Measurements from ENCODE around the gene HPN. TPM values are rescaled to one million over a fixed set of nuclear protein-coding genes. Genes with fewer than 3 reads are reported as not detected.

Gene HPN
- total and polyA plus RNA-seq, 2 of the 13 experiments (the other 11 are each of a cell fraction or from before 2014, with no cell fraction given), result 46.7 to 261 TPM

DNA sequence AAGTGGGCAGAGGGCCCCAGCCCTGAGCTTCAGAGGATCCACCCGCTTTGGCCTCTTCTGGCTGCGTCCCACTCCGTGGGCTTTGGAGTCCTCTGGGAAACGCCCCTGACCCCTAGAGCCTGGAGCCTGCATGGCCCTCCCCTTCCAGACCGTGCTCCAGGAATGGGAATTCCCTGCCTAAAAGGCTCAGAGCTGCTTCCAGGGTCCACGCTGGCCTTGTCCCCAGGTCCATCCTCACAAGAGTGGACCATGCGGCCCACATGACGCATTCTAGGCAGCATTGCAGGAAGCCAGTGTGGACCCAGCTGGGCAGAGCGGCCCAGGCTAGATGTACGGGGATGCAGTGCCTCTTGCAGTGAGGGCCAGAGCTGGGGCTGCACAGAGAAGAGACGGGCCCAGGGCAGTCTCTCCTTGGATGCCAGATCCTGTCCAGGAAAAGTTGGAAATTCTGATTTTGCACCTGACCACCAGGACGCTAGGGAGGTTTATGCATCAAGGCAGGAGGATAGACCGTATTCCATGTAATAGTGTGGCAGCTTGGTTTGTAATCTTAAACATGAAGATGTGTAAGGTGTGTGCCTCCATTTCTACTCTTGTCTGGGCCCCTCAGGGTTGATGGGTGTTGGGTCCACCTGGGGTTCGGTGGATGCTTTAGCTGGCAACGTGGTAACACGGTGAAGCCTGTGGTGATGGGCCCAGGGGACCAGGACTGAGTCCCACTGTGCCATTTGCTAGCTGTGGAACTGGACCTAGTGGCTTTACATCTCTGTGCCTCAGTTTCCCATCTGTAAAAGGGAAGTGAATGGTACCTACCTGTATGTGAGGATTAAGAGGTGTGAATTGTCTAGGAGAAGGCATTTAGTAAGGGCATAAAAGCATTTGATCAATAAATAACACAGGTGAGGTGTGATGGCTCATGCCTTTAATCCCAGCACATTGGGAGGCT is 59.3 kb downstream of the HPN start (continued):
- TF ChIP-seq ZNF292 (CRISPR knock-in tag; IDR thresholded peaks at IDR 0.05; ENCODE audit: borderline replicate concordance, low read depth), result peak; percentile 29; the same call in 1 of the 2 replicates
- no peak for TF ChIP-seq CENPX (CRISPR knock-in tag; IDR thresholded peaks at IDR 0.05)
- TF ChIP-seq, protein P1, sequence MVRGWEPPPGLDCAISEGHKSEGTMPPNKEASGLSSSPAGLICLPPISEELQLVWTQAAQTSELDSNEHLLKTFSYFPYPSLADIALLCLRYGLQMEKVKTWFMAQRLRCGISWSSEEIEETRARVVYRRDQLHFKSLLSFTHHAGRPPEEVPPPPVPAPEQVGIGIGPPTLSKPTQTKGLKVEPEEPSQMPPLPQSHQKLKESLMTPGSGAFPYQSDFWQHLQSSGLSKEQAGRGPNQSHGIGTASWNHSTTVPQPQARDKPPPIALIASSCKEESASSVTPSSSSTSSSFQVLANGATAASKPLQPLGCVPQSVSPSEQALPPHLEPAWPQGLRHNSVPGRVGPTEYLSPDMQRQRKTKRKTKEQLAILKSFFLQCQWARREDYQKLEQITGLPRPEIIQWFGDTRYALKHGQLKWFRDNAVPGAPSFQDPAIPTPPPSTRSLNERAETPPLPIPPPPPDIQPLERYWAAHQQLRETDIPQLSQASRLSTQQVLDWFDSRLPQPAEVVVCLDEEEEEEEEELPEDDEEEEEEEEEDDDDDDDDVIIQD (CRISPR knock-in tag; IDR thresholded peaks at IDR 0.05; ENCODE audit: low read depth), result 0 out of 2 replicates have a peak, but pooled peaks have one; percentile 28
- no peak for TF ChIP-seq ZNF766 (CRISPR knock-in tag; IDR thresholded peaks at IDR 0.05; ENCODE audit: borderline replicate concordance)
- TF ChIP-seq, protein P2, sequence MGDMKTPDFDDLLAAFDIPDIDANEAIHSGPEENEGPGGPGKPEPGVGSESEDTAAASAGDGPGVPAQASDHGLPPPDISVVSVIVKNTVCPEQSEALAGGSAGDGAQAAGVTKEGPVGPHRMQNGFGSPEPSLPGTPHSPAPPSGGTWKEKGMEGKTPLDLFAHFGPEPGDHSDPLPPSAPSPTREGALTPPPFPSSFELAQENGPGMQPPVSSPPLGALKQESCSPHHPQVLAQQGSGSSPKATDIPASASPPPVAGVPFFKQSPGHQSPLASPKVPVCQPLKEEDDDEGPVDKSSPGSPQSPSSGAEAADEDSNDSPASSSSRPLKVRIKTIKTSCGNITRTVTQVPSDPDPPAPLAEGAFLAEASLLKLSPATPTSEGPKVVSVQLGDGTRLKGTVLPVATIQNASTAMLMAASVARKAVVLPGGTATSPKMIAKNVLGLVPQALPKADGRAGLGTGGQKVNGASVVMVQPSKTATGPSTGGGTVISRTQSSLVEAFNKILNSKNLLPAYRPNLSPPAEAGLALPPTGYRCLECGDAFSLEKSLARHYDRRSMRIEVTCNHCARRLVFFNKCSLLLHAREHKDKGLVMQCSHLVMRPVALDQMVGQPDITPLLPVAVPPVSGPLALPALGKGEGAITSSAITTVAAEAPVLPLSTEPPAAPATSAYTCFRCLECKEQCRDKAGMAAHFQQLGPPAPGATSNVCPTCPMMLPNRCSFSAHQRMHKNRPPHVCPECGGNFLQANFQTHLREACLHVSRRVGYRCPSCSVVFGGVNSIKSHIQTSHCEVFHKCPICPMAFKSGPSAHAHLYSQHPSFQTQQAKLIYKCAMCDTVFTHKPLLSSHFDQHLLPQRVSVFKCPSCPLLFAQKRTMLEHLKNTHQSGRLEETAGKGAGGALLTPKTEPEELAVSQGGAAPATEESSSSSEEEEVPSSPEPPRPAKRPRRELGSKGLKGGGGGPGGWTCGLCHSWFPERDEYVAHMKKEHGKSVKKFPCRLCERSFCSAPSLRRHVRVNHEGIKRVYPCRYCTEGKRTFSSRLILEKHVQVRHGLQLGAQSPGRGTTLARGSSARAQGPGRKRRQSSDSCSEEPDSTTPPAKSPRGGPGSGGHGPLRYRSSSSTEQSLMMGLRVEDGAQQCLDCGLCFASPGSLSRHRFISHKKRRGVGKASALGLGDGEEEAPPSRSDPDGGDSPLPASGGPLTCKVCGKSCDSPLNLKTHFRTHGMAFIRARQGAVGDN (CRISPR knock-in tag; IDR thresholded peaks at IDR 0.05), result peak; percentile 79
- TF ChIP-seq SAP130 (CRISPR knock-in tag; IDR thresholded peaks at IDR 0.05; ENCODE audit: low read depth), result peak; percentile 49; the same call in 1 of the 2 replicates
- TF ChIP-seq TEAD3 (CRISPR knock-in tag; optimal IDR thresholded peaks at IDR 0.05; ENCODE audit: borderline replicate concordance), result peak; percentile 45
- TF ChIP-seq, protein P3, sequence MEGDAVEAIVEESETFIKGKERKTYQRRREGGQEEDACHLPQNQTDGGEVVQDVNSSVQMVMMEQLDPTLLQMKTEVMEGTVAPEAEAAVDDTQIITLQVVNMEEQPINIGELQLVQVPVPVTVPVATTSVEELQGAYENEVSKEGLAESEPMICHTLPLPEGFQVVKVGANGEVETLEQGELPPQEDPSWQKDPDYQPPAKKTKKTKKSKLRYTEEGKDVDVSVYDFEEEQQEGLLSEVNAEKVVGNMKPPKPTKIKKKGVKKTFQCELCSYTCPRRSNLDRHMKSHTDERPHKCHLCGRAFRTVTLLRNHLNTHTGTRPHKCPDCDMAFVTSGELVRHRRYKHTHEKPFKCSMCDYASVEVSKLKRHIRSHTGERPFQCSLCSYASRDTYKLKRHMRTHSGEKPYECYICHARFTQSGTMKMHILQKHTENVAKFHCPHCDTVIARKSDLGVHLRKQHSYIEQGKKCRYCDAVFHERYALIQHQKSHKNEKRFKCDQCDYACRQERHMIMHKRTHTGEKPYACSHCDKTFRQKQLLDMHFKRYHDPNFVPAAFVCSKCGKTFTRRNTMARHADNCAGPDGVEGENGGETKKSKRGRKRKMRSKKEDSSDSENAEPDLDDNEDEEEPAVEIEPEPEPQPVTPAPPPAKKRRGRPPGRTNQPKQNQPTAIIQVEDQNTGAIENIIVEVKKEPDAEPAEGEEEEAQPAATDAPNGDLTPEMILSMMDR (CRISPR knock-in tag; IDR thresholded peaks at IDR 0.05), result peak; percentile 15; the same call in 1 of the 2 replicates
- TF ChIP-seq, protein P4, sequence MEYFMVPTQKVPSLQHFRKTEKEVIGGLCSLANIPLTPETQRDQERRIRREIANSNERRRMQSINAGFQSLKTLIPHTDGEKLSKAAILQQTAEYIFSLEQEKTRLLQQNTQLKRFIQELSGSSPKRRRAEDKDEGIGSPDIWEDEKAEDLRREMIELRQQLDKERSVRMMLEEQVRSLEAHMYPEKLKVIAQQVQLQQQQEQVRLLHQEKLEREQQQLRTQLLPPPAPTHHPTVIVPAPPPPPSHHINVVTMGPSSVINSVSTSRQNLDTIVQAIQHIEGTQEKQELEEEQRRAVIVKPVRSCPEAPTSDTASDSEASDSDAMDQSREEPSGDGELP (IDR thresholded peaks at IDR 0.05; ENCODE audit: borderline replicate concordance, low read depth), result peak; percentile 46; the same call in 1 of the 2 replicates
- TF ChIP-seq, protein P5, sequence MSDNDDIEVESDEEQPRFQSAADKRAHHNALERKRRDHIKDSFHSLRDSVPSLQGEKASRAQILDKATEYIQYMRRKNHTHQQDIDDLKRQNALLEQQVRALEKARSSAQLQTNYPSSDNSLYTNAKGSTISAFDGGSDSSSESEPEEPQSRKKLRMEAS (IDR thresholded peaks at IDR 0.05), result peak; percentile 32; the same call in 1 of the 2 replicates
- TF ChIP-seq ZMYM3 (CRISPR knock-in tag; IDR thresholded peaks at IDR 0.05), result peak; percentile 36; the same call in 1 of the 2 replicates
- TF ChIP-seq, protein P6, sequence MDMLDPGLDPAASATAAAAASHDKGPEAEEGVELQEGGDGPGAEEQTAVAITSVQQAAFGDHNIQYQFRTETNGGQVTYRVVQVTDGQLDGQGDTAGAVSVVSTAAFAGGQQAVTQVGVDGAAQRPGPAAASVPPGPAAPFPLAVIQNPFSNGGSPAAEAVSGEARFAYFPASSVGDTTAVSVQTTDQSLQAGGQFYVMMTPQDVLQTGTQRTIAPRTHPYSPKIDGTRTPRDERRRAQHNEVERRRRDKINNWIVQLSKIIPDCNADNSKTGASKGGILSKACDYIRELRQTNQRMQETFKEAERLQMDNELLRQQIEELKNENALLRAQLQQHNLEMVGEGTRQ (IDR thresholded peaks at IDR 0.05; ENCODE audit: low read depth, low read length), result no peak
- TF ChIP-seq, protein P6 (CRISPR knock-in tag; IDR thresholded peaks at IDR 0.05; ENCODE audit: borderline replicate concordance), result peak; percentile 26; the same call in 1 of the 2 replicates
- no peak for TF ChIP-seq ZNF703 (CRISPR knock-in tag; IDR thresholded peaks at IDR 0.05; ENCODE audit: borderline replicate concordance)
